Lung (tissue), 12 donors: ENCODE results near the gene ATF6B. TPM values are rescaled to one million over a fixed set of nuclear protein-coding genes. Genes with fewer than 3 reads are reported as not detected.

Source experiments
- ATAC-seq: fragments of 200-7000 bp; cut with Tn5 transposase; one replicate; pipeline ENCODE4 v1.9.1; 2020; ENCODE audit warnings: moderate number of reproducible peaks; ENCODE audit not compliant: insufficient read depth, low FRiP score
- DNase-seq, 3 donors: peaks; one replicate each; pipeline ENCODE4 v3.0.0-alpha.2; 2013 to 2017
- H3K27ac ChIP-seq, 2 donors: one replicate each; pipeline ENCODE4 v1.5.1; 2013; ENCODE audit warnings: mild to moderate bottlenecking in 2 of 2, moderate library complexity in 2 of 2, control low read depth in 1 of 2, inconsistent platforms in 1 of 2, low read depth in 1 of 2, low read length in 1 of 2
- H3K27me3 ChIP-seq, 3 donors: one replicate each; pipeline ENCODE4 v1.5.1; 2013; ENCODE audit warnings: low read length in 2 of 3; ENCODE audit not compliant: control insufficient read depth in 3 of 3, insufficient read depth in 3 of 3
- H3K36me3 ChIP-seq, 4 donors: one replicate each; pipeline ENCODE4 v1.5.1; 2013; ENCODE audit warnings: low read length in 4 of 4, mild to moderate bottlenecking in 1 of 4, moderate library complexity in 1 of 4; ENCODE audit not compliant: control insufficient read depth in 4 of 4, insufficient read depth in 4 of 4
- H3K4me1 ChIP-seq, 5 donors: one replicate each; pipeline ENCODE4 v1.5.1; 2013; ENCODE audit warnings: low read length in 5 of 5, mild to moderate bottlenecking in 2 of 5, moderate library complexity in 1 of 5; ENCODE audit not compliant: control insufficient read depth in 5 of 5, insufficient read depth in 5 of 5
- H3K4me3 ChIP-seq: one replicate; pipeline ENCODE4 v1.5.1; 2013; ENCODE audit warnings: mild to moderate bottlenecking, control low read depth, moderate library complexity
- H3K9ac ChIP-seq, 2 donors: one replicate each; pipeline ENCODE4 v1.5.1; 2013; ENCODE audit warnings: low read length in 2 of 2, control low read depth in 1 of 2; ENCODE audit not compliant: insufficient read depth in 1 of 2
- H3K9me3 ChIP-seq, 4 donors: one replicate each; pipeline ENCODE4 v1.5.1; 2013; ENCODE audit warnings: low read length in 3 of 4, mild to moderate bottlenecking in 1 of 4, moderate library complexity in 1 of 4; ENCODE audit not compliant: control insufficient read depth in 4 of 4, insufficient read depth in 3 of 4
- CTCF ChIP-seq: IDR thresholded peaks from 2 replicates; pipeline ENCODE4 v1.5.1; 2012; ENCODE audit warnings: mild to moderate bottlenecking; ENCODE audit errors: control extremely low read depth, extremely low read depth
- WGBS, 2 donors: extraction: QIAGEN DNeasy Blood & Tissue Kit; methylation state at CpG; one replicate each; pipeline ENCODE4 v1.1.7; 2013; 5-methylcytosine and 5-hydroxymethylcytosine counted together
- polyA plus RNA-seq, 2 donors: library from polyadenylated mRNA; stranded (reverse); fragments of 200-250 nt; gene quantifications; one replicate each; pipeline ENCODE4 v1.2.1, GENCODE V29; 2013
- total RNA-seq, 2 donors: library from RNA; depleted of rRNA in 1 of 2; stranded (reverse); fragments of >200 nt in 1 of 2; gene quantifications; one replicate each; pipeline ENCODE4 v1.2.1, GENCODE V29; 2014 to 2021
- donor health status: control.
- donor health status: control.
- donor health status: Bipolar disorder and iron deficiency.
- donor health status: healthy.
- donor health status: DM: yes; HTN: yes; CAD: no.

The ATF6B gene
- total and polyA plus RNA-seq, 4 donors: 50.1 to 101 (median 62.4) TPM

- TF ChIP-seq CTCF: no peak
- Histone ChIP-seq H3K4me3 (no peak overlapping the region), H3K27ac (no peak overlapping the region), H3K36me3 (peaks cover 4 to 26% (median 10%) of the 10 kb centered on the region in 4 donors), H3K9me3 (no peaks in the 10 kb centered on the region), H3K4me1 (peaks cover 2 to 28% (median 15%) of the 10 kb centered on the region in 5 donors), H3K27me3 (peaks cover 0 to 24% (median 8%) of the 10 kb centered on the region in 3 donors), H3K9ac (no peak overlapping the region)
- DNase-seq (no peak), ATAC-seq (no peak)
- whole genome bisulfite sequencing, 2 donors: 91 to 95% methylated on average over 9 of the region's 9 CpGs
These were observed 28.8 kb upstream of the ATF6B start for GRCh38 chr6:32156891-32157290.

- peak; percentile 47 for TF ChIP-seq CTCF
- peak; percentile 76 to 80 (median 79) for DNase-seq
- 5% methylated on average over 33 to 34 of the region's 34 CpGs for WGBS, 2 donors
- Histone ChIP-seq H3K27me3 (peaks cover 0 to 41% (median 22%) of the 10 kb centered on the region in 3 donors), H3K27ac (peak overlapping the region; percentile 78 to 87), H3K4me1 (peaks cover 2 to 37% (median 15%) of the 10 kb centered on the region in 5 donors), H3K36me3 (peaks cover 4 to 26% (median 10%) of the 10 kb centered on the region in 4 donors), H3K9ac (peak overlapping the region; percentile 73 to 74), H3K4me3 (peak overlapping the region; percentile 69), H3K9me3 (no peaks in the 10 kb centered on the region)
- ATAC-seq: no peak
These were observed 26.6 kb upstream of the ATF6B start for GRCh38 chr6:32154514-32155161.

- Histone ChIP-seq H3K9ac (peak within 1 kb of the TSS; percentile 74 to 79), H3K4me1 (peaks cover 2 to 37% (median 16%) of the 10 kb centered on the region in 5 donors), H3K9me3 (no peaks in the 10 kb centered on the region), H3K27ac (peak within 1 kb of the TSS; percentile 78 to 87), H3K36me3 (peaks cover 4 to 26% (median 10%) of the 10 kb centered on the region in 4 donors), H3K4me3 (peak within 1 kb of the TSS; percentile 69), H3K27me3 (peaks cover 0 to 41% (median 25%) of the 10 kb centered on the region in 3 donors)
- 3 to 5% methylated on average over 52 of the region's 52 CpGs for WGBS, 2 donors
- TF ChIP-seq CTCF: no peak
- ATAC-seq: peak; percentile 51
- peak; percentile 95 to 98 (median 97) for DNase-seq
These were observed 25.8 kb upstream of the ATF6B start, which contains the start of gene PPT2 for GRCh38 chr6:32153564-32154513. Gene PPT2, plus strand, starts transcription at chr6:32154141. Its CDS starts 454 bp downstream, at chr6:32154595.
